Heart right ventricle (tissue), 16 donors: ENCODE data around the gene LRP1B. TPM values are rescaled to one million over a fixed set of nuclear protein-coding genes. Genes with fewer than 3 reads are reported as not detected.

ENCODE experiments used
- ATAC-seq, 8 donors: fragments of 200-7000 bp; cut with Tn5 transposase; one replicate each; pipeline ENCODE4 v1.9.1; 2020; ENCODE audit warnings: mild to moderate bottlenecking in 8 of 8, moderate library complexity in 8 of 8, moderate number of reproducible peaks in 1 of 8
- DNase-seq, 2 donors: peaks; one replicate each; pipeline ENCODE4 v3.0.0-alpha.2; 2020
- H3K27ac ChIP-seq, 10 donors: fragments of 200-600 bp; sonication (generic) in 2 of 10; one replicate each; pipeline versions ENCODE4 v1.5.0 to v1.8.0; 2020 to 2022; ENCODE audit warnings: mild to moderate bottlenecking in 3 of 10
- H3K27me3 ChIP-seq, 7 donors: fragments of 200-600 bp; one replicate each; pipeline ENCODE4 v1.8.0; 2021 to 2022; ENCODE audit warnings: mild to moderate bottlenecking in 2 of 7
- H3K36me3 ChIP-seq, 9 donors: fragments of 200-600 bp; sonication (generic) in 1 of 9; one replicate each; pipeline versions ENCODE4 v1.5.0 to v1.8.0; 2020 to 2022; ENCODE audit warnings: mild to moderate bottlenecking in 2 of 9
- H3K4me1 ChIP-seq, 9 donors: fragments of 200-600 bp; sonication (generic) in 1 of 9; one replicate each; pipeline versions ENCODE4 v1.5.0 to v1.8.0; 2020 to 2022; ENCODE audit warnings: mild to moderate bottlenecking in 4 of 9
- H3K4me3 ChIP-seq, 10 donors: fragments of 200-600 bp; sonication (generic) in 2 of 10; one replicate each; pipeline versions ENCODE4 v1.5.0 to v1.8.0; 2020 to 2022; ENCODE audit warnings: mild to moderate bottlenecking in 7 of 10, moderate library complexity in 2 of 10
- H3K9me3 ChIP-seq, 11 donors: fragments of 200-600 bp in 10 of 11; sonication (generic) in 2 of 11; one replicate each; pipeline versions ENCODE4 v1.5.0 to v1.8.0; 2013 to 2022; ENCODE audit warnings: mild to moderate bottlenecking in 2 of 11, control low read depth in 1 of 11, moderate library complexity in 1 of 11
- WGBS, 2 donors: extraction: QIAGEN DNeasy Blood & Tissue Kit; methylation state at CpG; one replicate each; pipeline ENCODE4 v1.1.7; 2013; ENCODE audit warnings: inconsistent platforms in 1 of 2; 5-methylcytosine and 5-hydroxymethylcytosine counted together
- intact Hi-C, 10 donors: fragments of 100-400 bp; cut with DNase I; formaldehyde crosslinking; loops; one replicate each; pipeline versions ENCODE4 v1.11.1 to v1.14.2; 2022
- polyA plus RNA-seq, 2 donors: library from polyadenylated mRNA; stranded (reverse); fragments of 200-250 nt; gene quantifications; one replicate each; pipeline ENCODE4 v1.2.3, GENCODE V29; 2013
- total RNA-seq, 10 donors: library from RNA; stranded (reverse); fragmentation: NEBNext Ultra II Directional in 3 of 10; extraction: Animal tissue kit (Norgen Biotek cat#: 25700) in 3 of 10; gene quantifications; one replicate each; pipeline versions ENCODE4 v1.2.1 to v1.2.4, GENCODE V29; 2021 to 2023
- TF ChIP-seq, protein P1 (sequence below), 9 donors: fragments of 200-600 bp; sonication (generic) in 2 of 9; IDR thresholded peaks; one replicate each; pipeline versions ENCODE4 v1.5.0 to v1.8.0; 2021 to 2022; ENCODE audit warnings: antibody characterized with exemption in 9 of 9, mild to moderate bottlenecking in 5 of 9, moderate library complexity in 1 of 9
- donor health status: Arrhythmogenic right ventricular cardiomyopathy.
- donor health status: ischemic (EF 13 %, LVEDD 7.1; RV severe dilation, severe dysfunction).
- donor health status: healthy with polysubstance abuse.
- donor health status: DM: no; HTN: yes; CAD: no.
- donor health status: DM: no; HTN: no; CAD: no.
- donor health status: ischemic (EF 25% LVEDD 6.9; RV normal size, moderate dysfunction).
- donor health status: ischemic (EF 25% LVEDD 5.7; RV mildly dilated, moderate dysfunction).
- donor health status: healthy.
- donor health status: DM: yes; HTN: yes; CAD: no.
- donor health status: Ischemic cardiomyopathy.
- donor health status: ischemic (EF 35%, LVEDD 5.7; RV mildly dilated, moderate dysfunction).
- donor health status: nonischemic (EF 11% LVEDD 7.7; RV severe dilation, severe dysfunction).
- donor health status: DM: yes; HTN: yes; CAD: no.
- donor health status: PGD.
- donor health status: ischemic (EF 29% LVEDD 5.4; RV normal size, mild dysfunction).
- donor health status: nonischemic (EF 23%, LVEDD 6.1; RV moderate dilation, normal function).

Gene LRP1B
- total and polyA plus RNA-seq, 12 donors, result 0.02 to 0.27 (median 0.14) TPM; not detected in 1

DNA sequence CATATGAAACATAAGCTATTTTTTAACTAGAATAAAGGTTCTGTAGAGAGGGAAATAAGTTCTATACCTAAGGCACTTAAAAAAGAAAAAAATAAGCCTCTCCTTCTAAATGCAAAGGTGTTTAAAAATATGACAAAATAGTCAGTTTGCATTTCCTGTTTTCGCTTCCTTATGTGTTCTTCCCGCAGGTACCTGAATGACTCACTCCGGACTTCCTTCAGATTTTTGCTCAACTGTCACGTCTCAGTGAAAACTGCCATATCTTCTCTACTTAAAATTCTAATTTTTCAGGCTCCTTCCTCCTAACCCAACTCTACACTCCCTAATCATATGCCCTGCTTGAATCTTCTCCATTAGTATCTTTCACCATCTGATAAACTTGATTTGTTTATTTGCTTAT, 1333.1 kb downstream of the LRP1B start:
- DNase-seq, result no peak

DNA sequence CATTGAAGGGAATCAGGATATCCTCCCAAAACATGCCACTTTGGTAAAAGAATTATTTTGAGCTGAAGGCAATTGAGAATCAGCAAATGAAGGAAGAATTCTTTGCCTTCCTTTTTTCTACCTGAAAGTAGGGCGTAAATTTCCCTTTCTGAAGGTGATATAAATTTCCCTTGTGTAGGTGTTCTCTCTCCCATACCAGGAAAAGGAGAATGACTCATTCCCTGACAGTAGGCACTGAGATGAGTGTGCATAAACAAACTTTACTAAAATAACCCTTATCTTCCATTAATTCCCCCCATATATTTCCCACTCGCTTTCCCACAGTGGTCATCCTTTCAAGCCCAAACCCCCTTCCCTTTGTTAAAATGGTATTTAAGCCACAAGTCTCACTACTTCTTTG, 1339.0 kb downstream of the LRP1B start:
- Histone ChIP-seq H3K27me3 (no peaks in the 10 kb centered on the region), H3K36me3 (no peaks in the 10 kb centered on the region), H3K4me3 (no peak overlapping the region), H3K27ac (no peak overlapping the region), H3K9me3 (peaks cover 0 to 4% (median 0%) of the 10 kb centered on the region in 11 donors), H3K4me1 (no peaks in the 10 kb centered on the region)
- ATAC-seq (no peak), DNase-seq (no peak)
- intact Hi-C loops, result no loop called here
- TF ChIP-seq, protein P1, sequence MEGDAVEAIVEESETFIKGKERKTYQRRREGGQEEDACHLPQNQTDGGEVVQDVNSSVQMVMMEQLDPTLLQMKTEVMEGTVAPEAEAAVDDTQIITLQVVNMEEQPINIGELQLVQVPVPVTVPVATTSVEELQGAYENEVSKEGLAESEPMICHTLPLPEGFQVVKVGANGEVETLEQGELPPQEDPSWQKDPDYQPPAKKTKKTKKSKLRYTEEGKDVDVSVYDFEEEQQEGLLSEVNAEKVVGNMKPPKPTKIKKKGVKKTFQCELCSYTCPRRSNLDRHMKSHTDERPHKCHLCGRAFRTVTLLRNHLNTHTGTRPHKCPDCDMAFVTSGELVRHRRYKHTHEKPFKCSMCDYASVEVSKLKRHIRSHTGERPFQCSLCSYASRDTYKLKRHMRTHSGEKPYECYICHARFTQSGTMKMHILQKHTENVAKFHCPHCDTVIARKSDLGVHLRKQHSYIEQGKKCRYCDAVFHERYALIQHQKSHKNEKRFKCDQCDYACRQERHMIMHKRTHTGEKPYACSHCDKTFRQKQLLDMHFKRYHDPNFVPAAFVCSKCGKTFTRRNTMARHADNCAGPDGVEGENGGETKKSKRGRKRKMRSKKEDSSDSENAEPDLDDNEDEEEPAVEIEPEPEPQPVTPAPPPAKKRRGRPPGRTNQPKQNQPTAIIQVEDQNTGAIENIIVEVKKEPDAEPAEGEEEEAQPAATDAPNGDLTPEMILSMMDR (IDR thresholded peaks at IDR 0.05), result no peak
- whole genome bisulfite sequencing, 2 donors, result 39 to 64% methylated on average over 2 of the region's 2 CpGs

More for the DNA sequence above, 1333.1 kb downstream of the LRP1B start:
- Histone ChIP-seq H3K4me3 (no peak overlapping the region), H3K36me3 (no peaks in the 10 kb centered on the region), H3K4me1 (no peaks in the 10 kb centered on the region), H3K27me3 (no peaks in the 10 kb centered on the region), H3K9me3 (peaks cover 0 to 5% (median 0%) of the 10 kb centered on the region in 11 donors), H3K27ac (no peak overlapping the region)
- TF ChIP-seq, protein P1 (IDR thresholded peaks at IDR 0.05), result no peak
- no peak for ATAC-seq
- intact Hi-C loops, result no loop called here
- 75 to 84% methylated on average over 4 of the region's 4 CpGs for WGBS, 2 donors

DNA sequence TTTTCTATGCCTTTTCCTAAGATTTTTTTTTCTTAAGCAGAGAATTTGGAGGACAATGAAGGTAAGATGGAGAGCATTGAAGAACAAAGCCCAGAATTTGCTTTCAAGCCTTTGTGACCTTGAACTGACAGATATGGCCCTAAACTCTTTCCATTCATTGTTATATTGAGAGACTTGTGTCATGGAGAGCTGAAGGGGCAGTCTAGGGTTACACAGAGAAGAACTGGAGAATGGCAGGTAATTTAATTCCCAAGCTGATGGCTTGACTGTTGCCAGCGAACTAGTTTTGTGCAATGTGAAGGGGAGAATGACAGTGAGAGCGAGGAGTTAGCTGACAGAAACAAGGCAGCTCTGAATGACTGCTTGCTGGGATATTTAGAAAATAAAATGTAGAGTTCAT, 1344.2 kb downstream of the LRP1B start:
- Histone ChIP-seq H3K27me3 (no peaks in the 10 kb centered on the region), H3K27ac (no peak overlapping the region), H3K36me3 (no peaks in the 10 kb centered on the region), H3K4me1 (no peaks in the 10 kb centered on the region), H3K9me3 (peaks cover 0 to 5% (median 0%) of the 10 kb centered on the region in 11 donors), H3K4me3 (no peak overlapping the region)
- intact Hi-C loops, result no loop called here
- WGBS, 2 donors, result 69 to 72% methylated on average over 2 of the region's 2 CpGs
- ATAC-seq (no peak), DNase-seq (no peak)
- TF ChIP-seq, protein P1 (IDR thresholded peaks at IDR 0.05), result no peak

DNA sequence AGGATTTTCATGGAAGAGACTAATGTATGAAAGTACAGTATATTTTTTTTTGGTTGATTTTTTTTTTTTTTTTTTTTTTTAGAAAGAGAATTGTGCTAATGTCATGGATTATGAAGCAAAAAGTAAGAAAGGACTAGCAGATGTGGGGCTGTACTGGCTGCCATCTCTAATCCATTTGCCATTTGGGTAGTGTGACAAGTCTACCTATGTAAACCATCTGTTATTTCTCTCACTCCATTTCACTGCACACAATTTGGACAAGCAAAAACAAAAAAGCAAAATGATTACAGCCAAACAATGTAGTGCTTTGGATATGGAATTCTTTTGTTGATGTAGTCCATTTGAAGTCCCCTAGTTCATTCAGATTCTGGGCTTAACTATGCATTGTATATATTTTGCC, 1355.4 kb downstream of the LRP1B start:
- H3K4me1 ChIP-seq, result no peaks in the 10 kb centered on the region
- H3K36me3 ChIP-seq, result no peaks in the 10 kb centered on the region
- no peaks in the 10 kb centered on the region for H3K9me3 ChIP-seq
- no peak overlapping the region for H3K4me3 ChIP-seq
- no peaks in the 10 kb centered on the region for H3K27me3 ChIP-seq
- ATAC-seq (no peak), DNase-seq (no peak)
- no peak overlapping the region for H3K27ac ChIP-seq
- TF ChIP-seq, protein P1 (IDR thresholded peaks at IDR 0.05), result no peak
- intact Hi-C loops, result no loop called here
